SW480 (cell line): Measurements from ENCODE around the gene METTL5.

Experiments
- DNase-seq: peaks from one replicate; pipeline ENCODE4 v3.0.0-alpha.2; 2016; ENCODE audit warnings: low spot score

Gene METTL5

GRCh38 chr2:169781249-169782013, 43.3 kb downstream of the METTL5 start:
- no peak for DNase-seq

- DNase-seq, result no peak
These were observed 46.3 kb downstream of the METTL5 start for GRCh38 chr2:169778446-169778845.

- DNase-seq, result peak; percentile 50
These were observed 48.4 kb downstream of the METTL5 start for GRCh38 chr2:169776252-169776761.

- DNase-seq, result no peak
These were observed 48.9 kb downstream of the METTL5 start for GRCh38 chr2:169775765-169776164.

DNA sequence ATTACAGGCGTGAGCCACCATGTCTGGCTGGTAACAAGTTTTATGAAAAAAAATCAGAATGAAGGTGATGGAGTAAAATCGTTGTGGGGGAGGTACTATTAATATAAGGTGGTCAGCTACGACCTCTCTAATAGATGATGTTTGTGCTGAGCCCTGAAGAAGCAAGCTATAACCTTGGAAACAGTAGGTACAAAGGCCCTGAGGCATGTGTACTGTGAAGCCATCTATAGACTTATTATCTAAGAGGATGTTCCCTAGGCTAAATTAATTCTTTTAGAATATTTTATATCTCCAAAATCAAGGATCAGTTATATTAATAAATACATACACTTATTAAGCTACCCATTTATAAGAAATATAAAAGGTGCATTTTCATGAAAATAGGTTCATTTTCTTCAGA, 49.4 kb downstream of the METTL5 start:
- DNase-seq, result no peak

- DNase-seq, result no peak
These were observed 52.1 kb downstream of the METTL5 start for GRCh38 chr2:169772651-169773050.

DNA sequence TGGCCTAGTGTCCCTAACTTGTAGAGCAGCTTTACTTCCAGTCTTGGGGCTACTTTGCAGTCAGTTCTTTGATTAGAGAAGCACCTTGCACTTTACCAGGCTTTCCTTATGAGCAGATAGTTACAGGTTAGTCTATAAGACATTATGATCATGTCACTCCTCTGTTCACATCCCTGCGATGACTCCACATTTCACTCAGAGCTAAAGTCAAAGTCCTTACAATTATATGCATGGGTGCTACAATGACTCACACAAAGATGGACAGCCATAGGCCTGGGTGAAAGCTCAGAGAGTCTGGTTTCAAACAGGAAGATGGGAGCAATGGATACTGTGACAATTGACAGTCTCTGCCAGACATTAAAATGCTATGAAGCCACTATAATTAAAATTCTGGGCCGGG, 53.1 kb downstream of the METTL5 start:
- DNase-seq, result no peak

DNA sequence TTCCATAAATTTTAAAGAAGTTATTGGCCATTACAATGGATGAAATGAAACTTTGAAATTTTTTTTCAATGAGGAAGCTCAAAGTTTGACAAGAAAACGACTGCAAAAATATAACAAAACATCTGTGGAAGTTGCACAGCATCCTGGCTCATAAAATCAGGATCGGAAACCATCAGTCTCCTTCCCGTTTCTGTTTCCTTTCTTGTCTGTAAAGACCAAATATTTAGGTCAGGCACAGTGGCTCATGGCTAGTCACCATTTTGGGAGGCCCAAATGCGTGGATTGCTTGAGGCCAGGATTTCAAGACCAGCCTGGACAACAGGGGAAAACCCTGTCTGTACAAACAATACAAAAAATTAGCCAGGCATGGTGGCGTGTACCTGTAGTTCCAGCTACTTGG, 53.7 kb downstream of the METTL5 start:
- DNase-seq, result no peak

DNA sequence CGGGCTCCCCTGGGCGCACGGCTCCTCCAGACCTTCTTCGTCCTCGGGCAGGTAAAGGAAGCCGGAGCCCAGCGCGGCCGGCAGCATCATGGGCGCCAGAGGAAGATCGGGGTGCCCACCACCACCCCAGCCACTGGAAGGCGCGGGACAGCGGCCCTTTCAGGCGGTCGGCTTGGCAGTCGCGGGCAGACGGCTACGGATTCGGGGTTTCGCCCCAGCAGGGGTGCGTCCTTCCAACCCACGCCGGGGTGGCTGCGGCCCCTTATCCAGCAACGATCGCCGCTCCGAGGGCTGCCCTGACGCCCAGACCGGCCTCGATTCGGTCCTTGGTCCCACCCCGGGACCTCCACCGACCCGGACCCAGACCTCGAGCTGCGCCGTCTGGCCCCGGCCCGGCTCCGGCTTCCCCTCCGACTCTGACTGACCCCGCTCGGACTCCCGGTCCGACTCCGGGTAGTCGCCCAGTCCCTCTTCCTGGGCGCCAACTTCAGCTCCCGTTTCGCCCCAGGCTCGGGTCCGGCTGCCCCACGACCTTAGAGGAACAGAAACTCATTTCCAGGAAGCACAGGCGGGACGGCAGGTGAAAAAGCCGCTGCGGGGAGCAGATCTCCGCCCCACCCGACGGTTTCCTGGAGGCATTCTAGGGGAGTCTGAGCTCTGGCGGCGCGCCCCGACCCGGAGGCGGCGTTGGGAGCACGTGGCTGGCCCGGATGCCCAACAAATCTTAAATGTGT, 56.3 kb downstream of the METTL5 start:
- no peak for DNase-seq

DNA sequence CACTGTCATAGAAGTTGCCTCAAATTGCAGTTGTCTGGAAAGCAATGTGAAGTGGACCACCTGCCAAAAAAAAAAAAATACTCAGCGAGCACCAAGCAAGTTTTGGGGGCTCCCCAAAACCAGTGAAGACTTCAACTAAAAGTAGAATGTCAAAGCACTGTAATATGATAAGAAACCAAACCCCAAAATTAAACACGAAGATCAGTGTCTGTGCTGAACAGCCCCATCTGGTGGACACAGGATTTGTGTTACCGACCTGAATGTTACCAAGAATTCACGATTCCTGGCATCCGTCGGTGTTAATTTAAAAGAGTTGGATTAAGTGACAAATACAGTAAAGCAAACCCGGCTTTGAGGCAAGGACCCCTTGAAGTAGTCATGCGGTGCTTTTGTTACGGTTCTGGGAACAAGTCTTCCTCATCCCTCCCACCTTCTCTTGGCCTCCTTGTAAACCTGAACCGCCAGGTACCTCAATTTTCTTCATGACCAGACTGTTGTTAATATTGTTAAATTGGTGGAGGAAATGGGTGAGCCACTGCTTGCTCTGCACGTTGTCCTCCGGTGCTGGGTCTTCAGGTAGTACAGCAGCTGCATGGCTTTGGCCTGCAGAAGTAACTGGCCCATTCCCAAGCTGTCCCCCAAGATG, 57.3 kb downstream of the METTL5 start:
- peak; percentile 25 for DNase-seq

DNA sequence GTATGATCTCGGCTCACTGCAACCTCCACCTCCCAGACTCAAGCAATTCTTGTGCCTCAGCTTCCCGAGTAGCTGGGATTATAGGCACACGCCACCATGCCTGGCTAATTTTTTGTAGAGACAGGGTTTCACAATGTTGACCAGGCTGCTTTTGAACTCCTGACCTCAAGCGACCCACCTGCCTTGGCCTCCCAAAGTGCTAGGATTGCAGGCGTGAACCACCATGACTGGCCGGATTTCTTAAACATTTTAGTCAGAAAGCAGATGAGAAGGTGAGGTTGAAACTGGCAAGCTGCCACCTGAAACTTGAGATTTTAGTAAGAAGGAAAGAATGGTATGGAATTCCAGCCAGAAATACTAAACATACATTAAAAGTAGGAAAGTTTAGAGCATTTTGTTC, 59.2 kb downstream of the METTL5 start:
- no peak for DNase-seq

GRCh38 chr2:169761970-169762292, 62.8 kb downstream of the METTL5 start:
- no peak for DNase-seq
